ENCODE measurements around the gene AGTRAP. TPM values are rescaled to one million over a fixed set of nuclear protein-coding genes. Genes with fewer than 3 reads are reported as not detected.

Gene AGTRAP
- total and polyA plus RNA-seq, 2 of the 4 experiments (the other 2 are of a cell fraction) = 21.5 to 57.7 TPM

DNA sequence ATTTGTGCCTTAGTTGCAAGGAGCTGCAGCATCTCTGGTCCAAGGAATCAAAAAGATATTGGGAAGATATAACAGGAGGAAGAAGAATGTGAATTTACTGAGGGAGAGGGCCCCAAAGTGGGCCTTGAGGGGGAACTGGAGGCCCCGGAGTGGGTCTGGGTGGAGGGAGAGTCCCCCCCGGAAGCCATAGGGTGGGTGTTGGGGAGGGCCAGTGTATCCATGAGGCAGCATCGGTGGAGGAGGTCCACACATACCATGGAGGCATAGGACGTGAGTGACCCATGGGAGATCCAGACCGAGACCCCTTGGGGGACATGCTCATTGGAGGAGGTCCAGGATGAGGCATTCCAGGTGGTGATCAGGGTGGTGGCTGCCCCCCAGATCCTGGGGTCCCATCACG, 25.3 kb downstream of the AGTRAP start:
- H3K9ac ChIP-seq (ENCODE audit: low read depth, low read length) = no peak overlapping the region
- TF ChIP-seq NFE2L2 (IDR thresholded peaks at IDR 0.05; ENCODE audit: low read depth, low read length) = no peak
- no peak for TF ChIP-seq MXI1 (IDR thresholded peaks at IDR 0.05; ENCODE audit: borderline replicate concordance, low read depth, low read length)
- no peak for TF ChIP-seq MAFK (IDR thresholded peaks at IDR 0.05; ENCODE audit: low read depth, low read length)
- TF ChIP-seq BHLHE40 (IDR thresholded peaks at IDR 0.05; ENCODE audit: low read depth, low read length) = no peak
- TF ChIP-seq SMC3 (IDR thresholded peaks at IDR 0.05; ENCODE audit: low read depth, low read length) = no peak
- TF ChIP-seq, protein P1, sequence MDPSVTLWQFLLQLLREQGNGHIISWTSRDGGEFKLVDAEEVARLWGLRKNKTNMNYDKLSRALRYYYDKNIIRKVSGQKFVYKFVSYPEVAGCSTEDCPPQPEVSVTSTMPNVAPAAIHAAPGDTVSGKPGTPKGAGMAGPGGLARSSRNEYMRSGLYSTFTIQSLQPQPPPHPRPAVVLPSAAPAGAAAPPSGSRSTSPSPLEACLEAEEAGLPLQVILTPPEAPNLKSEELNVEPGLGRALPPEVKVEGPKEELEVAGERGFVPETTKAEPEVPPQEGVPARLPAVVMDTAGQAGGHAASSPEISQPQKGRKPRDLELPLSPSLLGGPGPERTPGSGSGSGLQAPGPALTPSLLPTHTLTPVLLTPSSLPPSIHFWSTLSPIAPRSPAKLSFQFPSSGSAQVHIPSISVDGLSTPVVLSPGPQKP (IDR thresholded peaks at IDR 0.05; ENCODE audit: borderline replicate concordance, low read depth, low read length) = no peak
- TF ChIP-seq, protein P2, sequence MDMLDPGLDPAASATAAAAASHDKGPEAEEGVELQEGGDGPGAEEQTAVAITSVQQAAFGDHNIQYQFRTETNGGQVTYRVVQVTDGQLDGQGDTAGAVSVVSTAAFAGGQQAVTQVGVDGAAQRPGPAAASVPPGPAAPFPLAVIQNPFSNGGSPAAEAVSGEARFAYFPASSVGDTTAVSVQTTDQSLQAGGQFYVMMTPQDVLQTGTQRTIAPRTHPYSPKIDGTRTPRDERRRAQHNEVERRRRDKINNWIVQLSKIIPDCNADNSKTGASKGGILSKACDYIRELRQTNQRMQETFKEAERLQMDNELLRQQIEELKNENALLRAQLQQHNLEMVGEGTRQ (IDR thresholded peaks at IDR 0.05; ENCODE audit: low read depth, low read length) = no peak
- no peak for TF ChIP-seq CEBPB (IDR thresholded peaks at IDR 0.05; ENCODE audit: low read depth, low read length)
- no peak for TF ChIP-seq POLR2A (IDR thresholded peaks at IDR 0.05; ENCODE audit: low read depth, low read length)
- TF ChIP-seq FOS (IDR thresholded peaks at IDR 0.05; ENCODE audit: low read depth, low read length) = no peak
- TF ChIP-seq CTCF (conservative IDR thresholded peaks at IDR 0.05; ENCODE audit: low read depth, low read length) = no peak
- TF ChIP-seq RFX5 (IDR thresholded peaks at IDR 0.05; ENCODE audit: low read depth, low read length) = no peak
- TF ChIP-seq RCOR1 (IDR thresholded peaks at IDR 0.05; ENCODE audit: insufficient replicate concordance, low read length) = no peak
- no peak for TF ChIP-seq MAZ (IDR thresholded peaks at IDR 0.05; ENCODE audit: borderline replicate concordance, low read depth, low read length)
- TF ChIP-seq CHD1 (IDR thresholded peaks at IDR 0.05; ENCODE audit: low read depth, low read length) = no peak
- no peak for TF ChIP-seq RAD21 (IDR thresholded peaks at IDR 0.05; ENCODE audit: low read length)
- no peak overlapping the region for H3K4me3 ChIP-seq (ENCODE audit: insufficient read depth, low read depth, low read length)
- no peak overlapping the region for H3K14ac ChIP-seq (replicated peaks; ENCODE audit: low read depth, low read length)
- no peak overlapping the region for H4K91ac ChIP-seq (ENCODE audit: insufficient read depth, low read depth, low read length)
- H3K9me3 ChIP-seq (ENCODE audit: control insufficient read depth, insufficient read depth, low read length) = 0 out of 2 replicates have a peak, but pooled peaks cover 2% of the 10 kb centered on the region
- no peak overlapping the region for H3K4ac ChIP-seq (ENCODE audit: low read depth, low read length)
- DNase-seq (no peak), ATAC-seq (ENCODE audit: low read depth) (no peak)
- no peak overlapping the region for H4K8ac ChIP-seq (ENCODE audit: low read depth in 2 of 2, low read length in 2 of 2)
- H3K9me1 ChIP-seq (ENCODE audit: insufficient read depth, low read length) = no peaks in the 10 kb centered on the region
- ChIA-PET CTCF (no interaction called here), POLR2A (ENCODE audit: unreplicated experiment) (no interaction called here)
- peak overlapping the region; percentile 37 for H2AFZ ChIP-seq (replicated peaks; ENCODE audit: low read length, poor library complexity)
- H2AK9ac ChIP-seq (replicated peaks; ENCODE audit: low read depth, low read length, poor library complexity) = no peak overlapping the region
- no peak overlapping the region for H3K18ac ChIP-seq (ENCODE audit: low read depth, low read length)
- 82% methylated on average over 2 of the region's 6 CpGs; no CpG with 5 or more reads in 1 of the 2 experiments for WGBS, 2 experiments (ENCODE audit: extremely low coverage in 2 of 2, insufficient read length in 1 of 2)
- H2BK15ac ChIP-seq (ENCODE audit: low read depth, low read length) = no peak overlapping the region
- no peak overlapping the region for H4K5ac ChIP-seq (ENCODE audit: low read depth, low read length)
- H3K36me3 ChIP-seq (ENCODE audit: control insufficient read depth, insufficient read depth, low read length) = no peaks in the 10 kb centered on the region
- no peak overlapping the region for H3K23ac ChIP-seq (ENCODE audit: low read depth, low read length)
- intact Hi-C loops (cut with micrococcal nuclease) (no loop called here), dilution Hi-C loops (cut with HindIII; ENCODE audit: low sequenced_read_pairs, unreplicated experiment) (no loop called here), in situ Hi-C loops (cut with MboI; ENCODE audit: low sequenced_read_pairs) (no loop called here)
- no peaks in the 10 kb centered on the region for H3K79me1 ChIP-seq (ENCODE audit: low read depth in 1 of 2, low read length in 2 of 2)
- no peak overlapping the region for H3K4me2 ChIP-seq (ENCODE audit: low read depth, low read length)
- no peak overlapping the region for H3K56ac ChIP-seq (ENCODE audit: extremely low read depth, insufficient read depth, low read length)
- no peaks in the 10 kb centered on the region for H4K20me1 ChIP-seq (ENCODE audit: insufficient read depth, low read length)
- H2BK5ac ChIP-seq (ENCODE audit: low read depth, low read length, poor library complexity, severe bottlenecking) = no peak overlapping the region
- H3K27me3 ChIP-seq (ENCODE audit: control insufficient read depth, insufficient read depth, low read length) = peaks cover 36% of the 10 kb centered on the region
- no peak overlapping the region for H2BK20ac ChIP-seq (ENCODE audit: low read depth, low read length)
- H3K27ac ChIP-seq (ENCODE audit: insufficient read depth, low read length) = no peak overlapping the region
- H2BK120ac ChIP-seq (ENCODE audit: low read depth, low read length) = no peak overlapping the region
- H2AK5ac ChIP-seq (ENCODE audit: low read depth, low read length) = no peak overlapping the region
- BruUV-seq (replicated peaks) = no TSS peak
- H3K4me1 ChIP-seq (ENCODE audit: control insufficient read depth, insufficient read depth, low read length) = peaks cover 1% of the 10 kb centered on the region; the same call in 1 of the 2 replicates

All from IMR-90 (cell line).